ENCODE data around the gene PRKN. TPM values are rescaled to one million over a fixed set of nuclear protein-coding genes. Genes with fewer than 3 reads are reported as not detected.

PRKN gene
- polyA plus RNA-seq, 1 experiment: 0.71 TPM

- ChIA-PET CTCF (interaction anchor here (1.1 kb wide), 1 partner anchor 18 kb away, joined by 3 read pairs; no protein-coding TSS in a partner anchor), POLR2A (no interaction called here)
- Histone ChIP-seq H3K27me3 (ENCODE audit: control insufficient read depth, insufficient read depth, low read length) (peaks cover 4% of the 10 kb centered on the region), H3K4me3 (ENCODE audit: low read depth, low read length) (no peak overlapping the region), H3K36me3 (ENCODE audit: control insufficient read depth, insufficient read depth, low read length) (no peaks in the 10 kb centered on the region)
- DNase-seq (ENCODE audit: low read depth): no peak
- no peak for TF ChIP-seq CTCF (IDR thresholded peaks at IDR 0.05; ENCODE audit: insufficient read depth, low read depth, low read length)
These were observed 1316.8 kb downstream of the PRKN start for GRCh38 chr6:161410736-161411135.

DNA sequence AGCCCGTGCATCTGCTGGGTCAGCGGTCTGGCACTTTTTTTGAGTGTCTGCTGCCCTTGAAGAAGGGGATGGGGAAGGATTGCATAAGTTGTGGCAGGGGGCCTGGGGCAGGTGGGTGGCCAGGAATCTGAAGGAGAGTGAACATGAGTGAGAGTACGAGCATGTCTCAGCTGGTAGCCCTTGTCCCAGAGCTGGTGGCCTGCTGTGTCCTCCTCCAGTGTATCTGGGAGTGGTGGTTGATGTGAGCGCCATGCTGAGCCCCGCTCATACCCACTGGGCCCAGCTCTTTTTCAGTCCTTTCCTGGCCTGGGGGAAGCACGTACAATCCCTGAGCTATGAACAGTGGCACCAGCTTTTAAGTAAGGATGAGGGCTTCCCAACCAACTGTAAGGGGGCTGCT, 1317.5 kb downstream of the PRKN start:
- CTCF ChIA-PET: interaction anchor here (1.1 kb wide), 1 partner anchor 17 kb away, joined by 3 read pairs; no protein-coding TSS in a partner anchor
- Histone ChIP-seq H3K36me3 (ENCODE audit: control insufficient read depth, insufficient read depth, low read length) (no peaks in the 10 kb centered on the region), H3K27me3 (ENCODE audit: control insufficient read depth, insufficient read depth, low read length) (peaks cover 3% of the 10 kb centered on the region), H3K4me3 (ENCODE audit: low read depth, low read length) (no peak overlapping the region)
- DNase-seq (ENCODE audit: low read depth): no peak
- no peak for TF ChIP-seq CTCF (IDR thresholded peaks at IDR 0.05; ENCODE audit: insufficient read depth, low read depth, low read length)
- POLR2A ChIA-PET: no interaction called here

- POLR2A ChIA-PET: no interaction called here
- Histone ChIP-seq H3K4me3 (ENCODE audit: low read depth, low read length) (no peak overlapping the region), H3K36me3 (ENCODE audit: control insufficient read depth, insufficient read depth, low read length) (no peaks in the 10 kb centered on the region), H3K27me3 (ENCODE audit: control insufficient read depth, insufficient read depth, low read length) (peaks cover 2% of the 10 kb centered on the region; the same call in 1 of the 2 replicates)
- TF ChIP-seq CTCF (IDR thresholded peaks at IDR 0.05; ENCODE audit: insufficient read depth, low read depth, low read length): no peak
- DNase-seq (ENCODE audit: low read depth): no peak
- CTCF ChIA-PET: no interaction called here
These were observed 1318.2 kb downstream of the PRKN start for GRCh38 chr6:161409353-161409752.

DNA sequence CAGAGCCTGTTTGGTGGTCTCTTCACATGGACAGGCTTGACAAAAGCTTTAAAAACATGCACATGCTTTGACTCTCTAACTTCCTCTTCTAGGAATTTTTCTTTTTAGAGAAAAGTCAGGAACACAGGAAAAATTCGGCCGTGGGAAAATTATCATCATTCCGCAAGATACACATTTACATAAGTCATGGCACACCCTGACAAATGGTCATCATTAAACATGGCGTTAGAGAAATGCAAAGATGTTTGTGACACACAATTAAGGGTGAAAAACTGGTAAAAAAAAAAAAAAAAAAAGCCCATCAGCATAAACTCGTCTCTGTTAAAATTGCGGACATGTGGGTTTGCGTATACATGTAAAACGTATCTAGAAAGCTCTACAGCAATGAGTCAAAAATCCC, 1319.5 kb downstream of the PRKN start:
- ChIA-PET CTCF (interaction anchor here (0.6 to 2.1 kb wide), 2 partner anchors 10 to 47 kb away, joined by 5 to 11 read pairs; no protein-coding TSS in a partner anchor), POLR2A (no interaction called here)
- no peak for DNase-seq (ENCODE audit: low read depth)
- no peak overlapping the region for H3K4me3 ChIP-seq (ENCODE audit: low read depth, low read length)
- H3K27me3 ChIP-seq (ENCODE audit: control insufficient read depth, insufficient read depth, low read length): no peaks in the 10 kb centered on the region
- no peaks in the 10 kb centered on the region for H3K36me3 ChIP-seq (ENCODE audit: control insufficient read depth, insufficient read depth, low read length)
- no peak for TF ChIP-seq CTCF (IDR thresholded peaks at IDR 0.05; ENCODE audit: insufficient read depth, low read depth, low read length)

DNA sequence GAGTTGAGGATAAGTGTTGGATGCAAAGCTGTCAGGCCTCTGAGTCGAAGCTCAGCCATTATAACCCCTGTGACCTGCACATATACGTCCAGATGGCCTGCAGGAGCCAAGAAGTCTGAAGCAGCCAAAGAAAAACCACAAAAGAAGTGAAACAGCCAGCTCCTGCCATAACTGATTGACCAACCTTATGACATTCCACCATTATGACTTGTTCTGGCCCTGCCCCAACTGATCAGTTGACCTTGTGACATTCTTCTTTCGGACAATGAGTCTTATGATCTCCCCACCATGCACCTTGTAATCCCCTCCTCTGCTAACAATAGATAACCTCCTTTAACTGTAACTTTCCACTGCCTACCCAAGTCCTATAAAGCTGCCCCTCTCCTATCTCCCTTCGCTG, 1320.0 kb downstream of the PRKN start:
- Histone ChIP-seq H3K27me3 (ENCODE audit: control insufficient read depth, insufficient read depth, low read length) (no peaks in the 10 kb centered on the region), H3K4me3 (ENCODE audit: low read depth, low read length) (no peak overlapping the region), H3K36me3 (ENCODE audit: control insufficient read depth, insufficient read depth, low read length) (no peaks in the 10 kb centered on the region)
- DNase-seq (ENCODE audit: low read depth): no peak
- no peak for TF ChIP-seq CTCF (IDR thresholded peaks at IDR 0.05; ENCODE audit: insufficient read depth, low read depth, low read length)
- POLR2A ChIA-PET: interaction anchor here (1.2 kb wide), 1 partner anchor 11 kb away, joined by 5 read pairs; no protein-coding TSS in a partner anchor
- CTCF ChIA-PET: interaction anchor here (0.6 to 2.1 kb wide), 3 partner anchors 11 to 47 kb away, joined by 5 to 11 read pairs (median 6); no protein-coding TSS in a partner anchor
